GM19372 (cell line): ENCODE measurements around the gene CFAP73.
A peak's percentile ranks its signal among the peaks of the same experiment; 100 is the strongest.
"Not testable (repeated sequence)": the region's sequence is repeated elsewhere in the genome, so short reads cannot be mapped to it uniquely, and the experiment has no call there.

ENCODE experiments used
- ATAC-seq: cut with Tn5 transposase; IDR thresholded peaks from one replicate; pipeline ENCODE4 v1.9.1; 2021; ENCODE audit warnings: mild to moderate bottlenecking, low read depth, moderate library complexity; ENCODE audit not compliant: unreplicated experiment

Gene CFAP73

GRCh38 chr12:113185180-113186032 lies 35.9 kb downstream of the CFAP73 start, which contains the start of the genes DDX54 and RITA1:
Gene DDX54 (minus strand): TSS chr12:113185478. CDS start chr12:113185451, 27 bp downstream.
Gene RITA1 (plus strand): TSS chr12:113185721. CDS start chr12:113186747, 1,026 bp downstream.
- peak; percentile 46 for ATAC-seq

GRCh38 chr12:113186033-113186365 lies 36.5 kb downstream of the CFAP73 start:
- ATAC-seq = no peak

- ATAC-seq = no peak
Observed at GRCh38 chr12:113186666-113187325, 37.3 kb downstream of the CFAP73 start.

- no peak for ATAC-seq
Observed at GRCh38 chr12:113189361-113189760, 39.8 kb downstream of the CFAP73 start.

GRCh38 chr12:113190761-113191160 lies 41.2 kb downstream of the CFAP73 start:
- ATAC-seq = no peak

GRCh38 chr12:113191227-113191626 lies 41.7 kb downstream of the CFAP73 start:
- no peak for ATAC-seq

- ATAC-seq = no peak
Observed at GRCh38 chr12:113194971-113195391, 45.5 kb downstream of the CFAP73 start.

- no peak for ATAC-seq
Observed at GRCh38 chr12:113195598-113195997, 46.1 kb downstream of the CFAP73 start.

GRCh38 chr12:113196582-113196981 lies 47.1 kb downstream of the CFAP73 start:
- ATAC-seq = no peak

GRCh38 chr12:113196990-113197389 lies 47.5 kb downstream of the CFAP73 start:
- ATAC-seq = no peak

GRCh38 chr12:113197518-113198077 lies 48.1 kb downstream of the CFAP73 start:
- ATAC-seq = no peak

- no peak for ATAC-seq
Observed at GRCh38 chr12:113198296-113198695, 48.8 kb downstream of the CFAP73 start.

- ATAC-seq = no peak
Observed at GRCh38 chr12:113200021-113200797, 50.7 kb downstream of the CFAP73 start.

- ATAC-seq = no peak
Observed at GRCh38 chr12:113201187-113202177, 52.0 kb downstream of the CFAP73 start.

GRCh38 chr12:113202300-113203075 lies 53.0 kb downstream of the CFAP73 start:
- ATAC-seq = no peak

- ATAC-seq = no peak
Observed at GRCh38 chr12:113203852-113204760, 54.6 kb downstream of the CFAP73 start.

- ATAC-seq = no peak
Observed at GRCh38 chr12:113204804-113205203, 55.3 kb downstream of the CFAP73 start.

GRCh38 chr12:113206802-113207201 lies 57.3 kb downstream of the CFAP73 start:
- ATAC-seq = not testable (repeated sequence)
